SH-SY5Y (cell line): ENCODE measurements around the gene DLEC1.

ENCODE experiments used
- GATA2 ChIP-seq: IDR thresholded peaks from 2 replicates; pipeline ENCODE4 v1.6.1; 2011; ENCODE audit warnings: mild to moderate bottlenecking, low read depth, low read length
- GATA3 ChIP-seq: IDR thresholded peaks from 2 replicates; pipeline ENCODE4 v1.6.1; 2011; ENCODE audit warnings: low read depth, mild to moderate bottlenecking, low read length, moderate library complexity

GRCh38 chr3:38169027-38169317 lies 130.0 kb downstream of the DLEC1 start:
- no peak for TF ChIP-seq GATA2
- no peak for TF ChIP-seq GATA3
